Body of pancreas (tissue), 4 donors: Measurements from ENCODE around the gene SKIL. TPM values are rescaled to one million over a fixed set of nuclear protein-coding genes. Genes with fewer than 3 reads are reported as not detected.

Experiments used
- ATAC-seq: fragments of 150-250 bp; one replicate; pipeline ENCODE4 v1.9.1; 2016
- DNase-seq, 4 donors: peaks; one replicate each; pipeline ENCODE4 v3.0.0-alpha.2; 2019
- H3K27ac ChIP-seq, 4 donors: fragments of 200-600 bp; sonication (generic); 1 replicate in 3 of 4; 2 replicates in 1 of 4; pipeline versions ENCODE4 v1.5.1 to v1.6.1; 2016 to 2019; ENCODE audit warnings: mild to moderate bottlenecking in 1 of 4, mixed read lengths in 1 of 4, moderate library complexity in 1 of 4
- H3K27me3 ChIP-seq, 2 donors: fragments of 200-600 bp; sonication (generic); one replicate each; pipeline ENCODE4 v1.6.0; 2016; ENCODE audit warnings: mild to moderate bottlenecking in 1 of 2
- H3K36me3 ChIP-seq, 2 donors: fragments of 200-600 bp; sonication (generic); replicated peaks in 1 of 2; 2 replicates each; pipeline ENCODE4 v1.5.1; 2016; ENCODE audit warnings: low read depth in 2 of 2; ENCODE audit not compliant: insufficient read depth in 1 of 2
- H3K4me1 ChIP-seq: fragments of 200-600 bp; sonication (generic); one replicate; pipeline ENCODE4 v1.6.0; 2016
- H3K4me3 ChIP-seq, 2 donors: fragments of 200-600 bp; sonication (generic); 1 replicate in 1 of 2; 2 replicates in 1 of 2; pipeline ENCODE4 v1.5.1; 2016 to 2019
- H3K9me3 ChIP-seq, 3 donors: fragments of 200-600 bp; sonication (generic); 1 replicate in 2 of 3; 2 replicates in 1 of 3; pipeline ENCODE4 v1.5.1; 2016
- POLR2A ChIP-seq, 3 donors: fragments of 450-650 bp; IDR thresholded peaks; one replicate each; pipeline ENCODE4 v1.6.1; 2016; ENCODE audit warnings: antibody characterized with exemption in 3 of 3, mild to moderate bottlenecking in 2 of 3
- WGBS, 2 donors: methylation state at CpG; one replicate each; pipeline ENCODE4 v1.1.5; 2017; 5-methylcytosine and 5-hydroxymethylcytosine counted together
- intact Hi-C: fragments of 100-400 bp; cut with DNase I; formaldehyde crosslinking; loops from one replicate; pipeline ENCODE4 v1.15.1; 2023
- total RNA-seq, 2 donors: library from RNA; depleted of rRNA; stranded (reverse); fragments of >200 nt; gene quantifications; one replicate each; pipeline ENCODE4 v1.1.0, GENCODE V29; 2016
- TF ChIP-seq, protein P1 (sequence below), 7 experiments: fragments of 450-650 bp in 4 of 7; fragments of 200-600 bp in 3 of 7; sonication (generic) in 3 of 7; IDR thresholded peaks; one replicate each; pipeline ENCODE4 v1.5.1; 2016 to 2019; ENCODE audit warnings: antibody characterized with exemption in 7 of 7

Gene SKIL
- total RNA-seq, 2 donors from 2014 or later: 17.5 to 22.6 TPM

DNA sequence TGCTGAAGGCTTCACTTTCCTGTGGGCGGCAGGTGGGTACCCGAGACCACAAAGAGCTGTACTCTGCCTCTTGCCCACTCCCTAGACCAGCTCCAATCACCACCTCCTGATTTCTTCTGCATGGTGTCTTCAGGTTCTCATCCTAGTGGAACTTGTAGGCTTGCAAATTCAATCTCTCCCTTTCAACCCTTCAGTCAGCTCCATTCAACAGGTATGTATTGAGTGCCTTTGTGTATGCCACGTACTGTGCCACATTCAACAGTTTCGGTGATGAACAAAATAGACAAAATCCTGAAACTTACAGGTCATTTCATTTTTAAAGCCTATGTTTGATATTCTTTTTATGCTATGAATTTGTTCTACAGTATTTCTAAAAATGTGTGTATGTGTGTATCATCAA, 55.8 kb downstream of the SKIL start:
- no peaks in the 10 kb centered on the region for H3K9me3 ChIP-seq
- H3K27ac ChIP-seq: no peak overlapping the region
- DNase-seq (no peak), ATAC-seq (no peak)
- H3K27me3 ChIP-seq: no peaks in the 10 kb centered on the region
- H3K36me3 ChIP-seq: no peaks in the 10 kb centered on the region
- H3K4me3 ChIP-seq: no peak overlapping the region
- intact Hi-C loops: loop anchor here (10.0 kb wide), 1 partner anchor 402 kb away; no protein-coding TSS in a partner anchor
- 86 to 88% methylated on average over 4 of the region's 4 CpGs for WGBS, 2 donors
- H3K4me1 ChIP-seq: peaks cover 2% of the 10 kb centered on the region
- TF ChIP-seq, protein P1, sequence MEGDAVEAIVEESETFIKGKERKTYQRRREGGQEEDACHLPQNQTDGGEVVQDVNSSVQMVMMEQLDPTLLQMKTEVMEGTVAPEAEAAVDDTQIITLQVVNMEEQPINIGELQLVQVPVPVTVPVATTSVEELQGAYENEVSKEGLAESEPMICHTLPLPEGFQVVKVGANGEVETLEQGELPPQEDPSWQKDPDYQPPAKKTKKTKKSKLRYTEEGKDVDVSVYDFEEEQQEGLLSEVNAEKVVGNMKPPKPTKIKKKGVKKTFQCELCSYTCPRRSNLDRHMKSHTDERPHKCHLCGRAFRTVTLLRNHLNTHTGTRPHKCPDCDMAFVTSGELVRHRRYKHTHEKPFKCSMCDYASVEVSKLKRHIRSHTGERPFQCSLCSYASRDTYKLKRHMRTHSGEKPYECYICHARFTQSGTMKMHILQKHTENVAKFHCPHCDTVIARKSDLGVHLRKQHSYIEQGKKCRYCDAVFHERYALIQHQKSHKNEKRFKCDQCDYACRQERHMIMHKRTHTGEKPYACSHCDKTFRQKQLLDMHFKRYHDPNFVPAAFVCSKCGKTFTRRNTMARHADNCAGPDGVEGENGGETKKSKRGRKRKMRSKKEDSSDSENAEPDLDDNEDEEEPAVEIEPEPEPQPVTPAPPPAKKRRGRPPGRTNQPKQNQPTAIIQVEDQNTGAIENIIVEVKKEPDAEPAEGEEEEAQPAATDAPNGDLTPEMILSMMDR (IDR thresholded peaks at IDR 0.05): no peak
- no peak for TF ChIP-seq POLR2A (IDR thresholded peaks at IDR 0.05)

DNA sequence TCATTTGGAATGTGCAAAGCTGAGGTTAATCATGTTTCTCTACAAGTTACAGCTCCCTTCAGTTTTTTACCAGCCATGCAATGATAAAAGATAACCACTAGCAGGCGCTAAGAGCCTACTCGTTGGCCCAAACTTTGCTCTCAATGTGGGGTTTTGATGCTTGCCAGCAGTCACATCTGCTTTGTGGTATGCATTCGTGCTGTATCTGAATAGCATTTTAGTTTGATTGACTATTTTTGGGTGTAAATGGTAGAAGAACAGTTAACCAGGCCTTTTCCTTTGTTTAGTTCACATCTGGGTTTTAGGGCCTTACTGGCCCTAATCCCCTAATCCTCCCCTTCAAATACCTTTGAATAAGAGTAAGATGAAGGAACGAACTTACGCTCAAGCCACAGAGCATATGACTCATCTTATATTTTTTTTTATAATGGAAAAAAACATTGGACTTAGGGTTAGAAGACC, 56.7 kb downstream of the SKIL start:
- Histone ChIP-seq H3K27ac (no peak overlapping the region), H3K27me3 (peaks cover 0 to 2% of the 10 kb centered on the region in 2 donors), H3K36me3 (no peaks in the 10 kb centered on the region), H3K9me3 (no peaks in the 10 kb centered on the region), H3K4me3 (no peak overlapping the region), H3K4me1 (peaks cover 11% of the 10 kb centered on the region)
- TF ChIP-seq POLR2A (IDR thresholded peaks at IDR 0.05): no peak
- TF ChIP-seq, protein P1 (IDR thresholded peaks at IDR 0.05): peak; percentile 86 to 95 (median 90)
- intact Hi-C loops: loop anchor here (10.0 kb wide), 1 partner anchor 401 kb away; no protein-coding TSS in a partner anchor
- DNase-seq: peak; percentile 23 to 51 (median 43)
- 29 to 31% methylated on average over 5 of the region's 5 CpGs for WGBS, 2 donors
- no peak for ATAC-seq

DNA sequence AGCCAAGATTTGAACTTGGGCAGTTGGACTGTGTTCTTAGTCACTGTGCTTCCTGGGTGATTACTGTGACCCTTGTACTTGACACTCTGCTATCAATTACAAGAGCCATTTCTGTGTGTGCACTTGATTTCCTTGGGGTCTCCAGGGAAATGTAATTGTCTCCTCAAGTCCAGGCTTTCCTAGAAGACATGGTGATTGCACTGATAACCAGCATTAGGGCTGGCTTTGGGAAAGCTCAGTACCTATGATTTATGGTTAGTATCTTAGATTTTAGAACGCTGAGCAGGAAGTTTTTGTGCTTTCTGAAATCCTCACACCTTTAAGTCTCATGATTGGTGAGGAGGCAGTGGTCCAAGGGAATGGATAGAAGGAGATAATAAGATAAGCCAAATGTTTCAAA, 59.6 kb downstream of the SKIL start:
- Histone ChIP-seq H3K27me3 (peaks cover 0 to 8% of the 10 kb centered on the region in 2 donors), H3K9me3 (no peaks in the 10 kb centered on the region), H3K4me1 (peaks cover 19% of the 10 kb centered on the region), H3K27ac (no peak overlapping the region), H3K36me3 (no peaks in the 10 kb centered on the region), H3K4me3 (no peak overlapping the region)
- no peak for TF ChIP-seq POLR2A (IDR thresholded peaks at IDR 0.05)
- ATAC-seq (no peak), DNase-seq (no peak)
- 56 to 62% methylated on average over 1 of the region's 1 CpG for WGBS, 2 donors
- intact Hi-C loops: loop anchor here (10.0 kb wide), 1 partner anchor 398 kb away; no protein-coding TSS in a partner anchor

DNA sequence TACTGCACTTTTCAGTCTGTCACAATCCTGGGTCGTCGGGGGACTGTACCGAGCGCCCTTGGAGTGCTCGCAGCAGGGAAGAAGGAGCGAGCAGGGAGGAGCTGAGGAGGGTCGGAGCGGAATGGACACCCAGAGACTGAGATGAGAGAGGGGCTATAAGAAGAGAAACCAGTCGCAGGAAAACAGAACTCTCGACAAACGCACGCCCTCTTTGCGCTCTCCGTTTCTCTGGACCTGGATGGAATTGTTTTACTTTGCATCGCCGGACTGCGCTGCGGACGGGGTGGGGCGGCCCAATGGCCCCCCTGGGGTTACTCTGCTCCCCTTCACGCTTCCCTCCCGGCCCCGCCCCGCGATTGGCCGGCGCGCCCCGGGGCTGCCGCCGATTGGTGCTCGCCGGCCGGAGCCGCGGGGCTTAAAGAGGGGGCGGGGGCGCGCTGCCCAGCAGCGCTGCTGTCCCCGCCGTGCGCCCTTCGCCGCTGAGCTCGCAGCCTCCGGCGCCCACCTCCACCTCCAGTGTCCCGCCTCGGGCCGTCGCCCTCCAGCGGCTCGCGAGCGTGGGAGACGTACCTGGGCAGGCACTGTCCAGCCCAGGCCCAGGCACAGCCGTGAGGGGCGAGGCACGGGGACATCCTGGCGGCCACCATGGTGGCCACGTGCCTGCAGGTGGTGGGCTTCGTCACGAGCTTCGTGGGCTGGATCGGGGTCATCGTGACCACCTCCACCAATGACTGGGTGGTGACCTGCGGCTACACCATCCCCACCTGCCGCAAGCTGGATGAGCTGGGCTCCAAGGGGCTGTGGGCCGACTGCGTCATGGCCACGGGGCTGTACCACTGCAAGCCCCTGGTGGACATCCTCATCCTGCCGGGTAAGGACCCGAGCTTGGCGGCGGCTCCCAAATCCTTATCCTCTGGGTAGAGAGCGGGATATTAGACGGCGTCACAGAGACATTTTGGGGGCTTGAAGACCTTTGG, 61.2 kb downstream of the SKIL start, which contains the start of gene CLDN11:
TSS of gene CLDN11 (plus strand) at position 447 of the 977 bp plus-strand sequence. CDS start at position 646, 199 bp downstream.
- Histone ChIP-seq H3K36me3 (no peaks in the 10 kb centered on the region), H3K4me1 (peaks cover 19% of the 10 kb centered on the region), H3K27me3 (peaks cover 0 to 8% of the 10 kb centered on the region in 2 donors), H3K9me3 (no peaks in the 10 kb centered on the region), H3K27ac (no peak within 1 kb of the TSS), H3K4me3 (peak within 1 kb of the TSS in 1 of 2 donors; percentile 11)
- TF ChIP-seq, protein P1 (IDR thresholded peaks at IDR 0.05): no peak
- no peak for TF ChIP-seq POLR2A (IDR thresholded peaks at IDR 0.05)
- DNase-seq (peak in 2 of 4 donors; percentile 13 to 31), ATAC-seq (peak; percentile 32)
- intact Hi-C loops: loop anchor here (10.0 kb wide), 1 partner anchor 396 kb away; no protein-coding TSS in a partner anchor
- WGBS, 2 donors: 4% methylated on average over 30 to 79 of the region's 79 CpGs

DNA sequence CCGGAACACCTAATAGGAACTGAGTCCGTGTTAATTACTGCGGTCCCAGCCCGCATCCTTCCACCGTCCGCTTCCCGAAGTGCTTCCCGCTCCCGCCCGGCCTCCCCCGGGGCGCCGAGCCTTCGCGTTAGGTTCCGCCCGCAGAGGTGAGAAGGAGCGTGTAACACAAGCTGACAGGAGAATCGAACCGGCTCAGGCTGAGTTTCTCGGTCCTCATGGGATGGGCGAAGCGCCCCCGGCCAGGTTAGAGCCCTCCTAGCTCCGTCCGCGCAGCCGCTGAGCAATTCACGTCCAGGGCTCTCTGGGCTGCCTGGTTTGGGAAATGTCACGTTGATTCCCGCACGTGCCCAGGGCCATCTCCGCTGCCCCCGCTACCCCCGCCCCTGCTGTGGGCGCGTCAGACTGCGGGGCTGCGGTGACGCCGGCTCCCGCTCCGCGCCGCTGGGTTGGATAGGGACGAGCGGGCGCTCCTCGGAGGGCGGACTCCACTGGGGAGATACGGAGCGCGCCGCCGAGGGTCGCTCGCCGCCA, 62.1 kb downstream of the SKIL start:
- ATAC-seq: peak; percentile 12
- DNase-seq: no peak
- intact Hi-C loops: loop anchor here (10.0 kb wide), 1 partner anchor 395 kb away; no protein-coding TSS in a partner anchor
- Histone ChIP-seq H3K9me3 (no peaks in the 10 kb centered on the region), H3K27ac (no peak overlapping the region), H3K4me1 (peaks cover 19% of the 10 kb centered on the region), H3K4me3 (no peak overlapping the region), H3K36me3 (no peaks in the 10 kb centered on the region), H3K27me3 (peaks cover 0 to 8% of the 10 kb centered on the region in 2 donors)
- 10 to 43% methylated on average over 6 to 50 of the region's 58 CpGs for WGBS, 2 donors
- no peak for TF ChIP-seq POLR2A (IDR thresholded peaks at IDR 0.05)
- TF ChIP-seq, protein P1 (IDR thresholded peaks at IDR 0.05): no peak
